Gastroesophageal sphincter (tissue), 3 donors: ENCODE measurements around the gene EIPR1.

ENCODE experiments used
- POLR2A ChIP-seq, 2 donors: fragments of 450-650 bp; IDR thresholded peaks; one replicate each; pipeline ENCODE4 v1.6.1; 2017; ENCODE audit warnings: antibody characterized with exemption in 2 of 2, mild to moderate bottlenecking in 2 of 2, moderate library complexity in 1 of 2
- POLR2AphosphoS5 ChIP-seq: sonication (generic); formaldehyde crosslinking; IDR thresholded peaks from one replicate; pipeline ENCODE4 v1.6.1; 2017; ENCODE audit warnings: antibody characterized with exemption
- TF ChIP-seq, protein P1 (sequence below), 4 experiments: fragments of 200-600 bp in 2 of 4; fragments of 450-650 bp in 2 of 4; sonication (generic) in 1 of 4; IDR thresholded peaks; one replicate each; pipeline ENCODE4 v1.5.1; 2017 to 2019; ENCODE audit warnings: antibody characterized with exemption in 4 of 4, mild to moderate bottlenecking in 2 of 4, moderate library complexity in 2 of 4

DNA sequence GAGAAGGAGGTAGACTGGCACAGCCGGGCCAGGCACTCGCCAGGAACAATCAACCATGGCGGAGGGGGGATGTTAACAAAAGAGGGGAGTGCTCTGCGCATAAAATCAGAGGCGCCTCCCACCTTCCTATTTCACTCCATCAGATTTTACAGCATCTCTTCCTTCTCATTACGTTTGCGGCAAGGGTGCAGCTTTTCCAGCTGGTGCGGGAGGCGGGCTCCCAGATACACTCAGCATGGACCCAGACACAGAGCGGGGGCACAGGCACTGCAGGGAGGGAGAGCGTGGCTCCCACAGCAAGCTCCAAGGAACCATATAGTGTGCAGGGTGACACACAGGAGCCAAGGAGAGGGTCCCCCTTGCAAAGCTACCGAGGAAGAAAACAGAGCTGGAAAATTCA, 176.3 kb downstream of the EIPR1 start:
- TF ChIP-seq, protein P1, sequence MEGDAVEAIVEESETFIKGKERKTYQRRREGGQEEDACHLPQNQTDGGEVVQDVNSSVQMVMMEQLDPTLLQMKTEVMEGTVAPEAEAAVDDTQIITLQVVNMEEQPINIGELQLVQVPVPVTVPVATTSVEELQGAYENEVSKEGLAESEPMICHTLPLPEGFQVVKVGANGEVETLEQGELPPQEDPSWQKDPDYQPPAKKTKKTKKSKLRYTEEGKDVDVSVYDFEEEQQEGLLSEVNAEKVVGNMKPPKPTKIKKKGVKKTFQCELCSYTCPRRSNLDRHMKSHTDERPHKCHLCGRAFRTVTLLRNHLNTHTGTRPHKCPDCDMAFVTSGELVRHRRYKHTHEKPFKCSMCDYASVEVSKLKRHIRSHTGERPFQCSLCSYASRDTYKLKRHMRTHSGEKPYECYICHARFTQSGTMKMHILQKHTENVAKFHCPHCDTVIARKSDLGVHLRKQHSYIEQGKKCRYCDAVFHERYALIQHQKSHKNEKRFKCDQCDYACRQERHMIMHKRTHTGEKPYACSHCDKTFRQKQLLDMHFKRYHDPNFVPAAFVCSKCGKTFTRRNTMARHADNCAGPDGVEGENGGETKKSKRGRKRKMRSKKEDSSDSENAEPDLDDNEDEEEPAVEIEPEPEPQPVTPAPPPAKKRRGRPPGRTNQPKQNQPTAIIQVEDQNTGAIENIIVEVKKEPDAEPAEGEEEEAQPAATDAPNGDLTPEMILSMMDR (IDR thresholded peaks at IDR 0.05): no peak
- TF ChIP-seq POLR2AphosphoS5 (no peak), POLR2A (IDR thresholded peaks at IDR 0.05) (no peak)
